GM12801 (cell line): ENCODE results near the gene CDK11A.

Experiments
- TF ChIP-seq, protein P1 (sequence below): IDR thresholded peaks from one replicate; pipeline ENCODE4 v1.5.1; 2011; ENCODE audit warnings: control low read depth; ENCODE audit not compliant: insufficient read length; ENCODE audit errors: extremely low read depth

Gene CDK11A

GRCh38 chr1:1758059-1758621, 34.0 kb upstream of the CDK11A start:
- TF ChIP-seq, protein P1, sequence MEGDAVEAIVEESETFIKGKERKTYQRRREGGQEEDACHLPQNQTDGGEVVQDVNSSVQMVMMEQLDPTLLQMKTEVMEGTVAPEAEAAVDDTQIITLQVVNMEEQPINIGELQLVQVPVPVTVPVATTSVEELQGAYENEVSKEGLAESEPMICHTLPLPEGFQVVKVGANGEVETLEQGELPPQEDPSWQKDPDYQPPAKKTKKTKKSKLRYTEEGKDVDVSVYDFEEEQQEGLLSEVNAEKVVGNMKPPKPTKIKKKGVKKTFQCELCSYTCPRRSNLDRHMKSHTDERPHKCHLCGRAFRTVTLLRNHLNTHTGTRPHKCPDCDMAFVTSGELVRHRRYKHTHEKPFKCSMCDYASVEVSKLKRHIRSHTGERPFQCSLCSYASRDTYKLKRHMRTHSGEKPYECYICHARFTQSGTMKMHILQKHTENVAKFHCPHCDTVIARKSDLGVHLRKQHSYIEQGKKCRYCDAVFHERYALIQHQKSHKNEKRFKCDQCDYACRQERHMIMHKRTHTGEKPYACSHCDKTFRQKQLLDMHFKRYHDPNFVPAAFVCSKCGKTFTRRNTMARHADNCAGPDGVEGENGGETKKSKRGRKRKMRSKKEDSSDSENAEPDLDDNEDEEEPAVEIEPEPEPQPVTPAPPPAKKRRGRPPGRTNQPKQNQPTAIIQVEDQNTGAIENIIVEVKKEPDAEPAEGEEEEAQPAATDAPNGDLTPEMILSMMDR, result no peak

DNA sequence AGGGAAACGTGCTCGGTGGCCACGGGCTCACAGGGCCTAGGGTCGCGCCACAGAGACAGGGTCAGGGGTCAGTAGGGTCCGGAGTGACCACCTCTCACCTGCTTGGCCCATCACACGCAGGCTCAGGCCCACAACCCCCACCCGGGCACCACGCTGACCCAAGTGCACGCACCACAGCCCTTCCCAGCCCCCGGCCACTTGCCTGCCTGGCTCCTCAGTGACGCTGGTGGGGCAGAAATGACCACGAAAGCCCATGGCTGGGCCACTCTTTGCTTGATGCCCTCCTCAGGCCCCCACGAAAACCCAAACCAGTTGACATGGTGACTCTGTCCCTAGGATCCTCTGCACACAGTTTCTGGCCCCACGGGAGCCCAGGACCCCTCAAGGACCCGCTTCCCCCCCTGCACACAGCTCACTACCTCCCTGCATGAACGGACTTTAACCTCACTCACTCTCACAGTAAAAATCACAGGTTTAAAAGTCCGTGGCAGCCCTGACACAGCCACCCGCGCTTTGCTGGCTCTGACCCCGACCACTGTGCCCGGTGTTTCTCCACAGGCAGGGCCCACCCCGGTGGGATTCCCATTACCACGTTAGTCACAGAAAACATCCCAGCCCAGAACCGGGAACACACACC, 33.4 kb upstream of the CDK11A start:
- TF ChIP-seq, protein P1, result no peak

GRCh38 chr1:1756661-1757421, 32.7 kb upstream of the CDK11A start:
- TF ChIP-seq, protein P1, result no peak

GRCh38 chr1:1755852-1756251, 31.7 kb upstream of the CDK11A start:
- TF ChIP-seq, protein P1, result no peak

- TF ChIP-seq, protein P1, result no peak
Observed at GRCh38 chr1:1755426-1755825, 31.3 kb upstream of the CDK11A start.

DNA sequence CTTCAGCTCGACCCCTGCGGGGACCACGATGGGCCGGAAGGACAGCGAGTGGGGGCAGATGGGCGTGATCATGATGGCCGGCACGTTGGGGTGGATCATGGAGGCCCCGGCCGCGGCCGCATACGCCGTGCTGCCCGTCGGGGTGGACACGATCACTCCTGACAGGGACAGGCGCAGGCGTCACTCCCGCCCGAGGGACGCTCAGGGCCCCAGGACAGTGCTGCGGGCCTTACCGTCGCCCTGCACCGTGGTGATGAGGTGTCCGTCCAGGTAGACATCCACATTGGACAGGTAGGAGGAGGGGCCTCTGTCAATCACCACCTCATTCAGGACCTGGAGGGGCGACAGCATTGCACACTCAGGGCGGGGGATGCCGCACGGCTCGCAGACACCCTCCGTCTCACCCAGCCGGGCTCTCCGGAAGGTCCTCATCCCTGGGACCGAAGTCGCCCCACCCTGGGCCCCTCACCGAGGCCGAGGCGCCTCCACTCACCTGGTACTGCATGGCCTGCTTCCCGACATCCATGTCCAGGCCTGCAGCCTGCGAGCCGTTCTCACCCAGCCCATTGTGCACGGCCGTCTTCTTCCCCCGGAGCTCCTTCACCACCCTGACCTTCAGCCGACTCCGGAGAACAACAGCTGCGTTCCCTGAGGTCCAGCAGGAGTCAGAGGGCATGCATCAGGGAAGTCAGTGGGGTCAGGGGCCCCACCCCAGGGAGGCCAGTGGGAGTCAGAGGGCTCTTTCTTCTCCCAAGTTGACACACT, 30.1 kb upstream of the CDK11A start:
- TF ChIP-seq, protein P1, result no peak

GRCh38 chr1:1753607-1754005, 29.4 kb upstream of the CDK11A start:
- TF ChIP-seq, protein P1, result no peak
